ENCODE data around the gene IGF2R.
A peak's percentile ranks its signal among the peaks of the same experiment; 100 is the strongest.
"Not testable (repeated sequence)": the region's sequence is repeated elsewhere in the genome, so short reads cannot be mapped to it uniquely, and the experiment has no call there.

IGF2R gene

DNA sequence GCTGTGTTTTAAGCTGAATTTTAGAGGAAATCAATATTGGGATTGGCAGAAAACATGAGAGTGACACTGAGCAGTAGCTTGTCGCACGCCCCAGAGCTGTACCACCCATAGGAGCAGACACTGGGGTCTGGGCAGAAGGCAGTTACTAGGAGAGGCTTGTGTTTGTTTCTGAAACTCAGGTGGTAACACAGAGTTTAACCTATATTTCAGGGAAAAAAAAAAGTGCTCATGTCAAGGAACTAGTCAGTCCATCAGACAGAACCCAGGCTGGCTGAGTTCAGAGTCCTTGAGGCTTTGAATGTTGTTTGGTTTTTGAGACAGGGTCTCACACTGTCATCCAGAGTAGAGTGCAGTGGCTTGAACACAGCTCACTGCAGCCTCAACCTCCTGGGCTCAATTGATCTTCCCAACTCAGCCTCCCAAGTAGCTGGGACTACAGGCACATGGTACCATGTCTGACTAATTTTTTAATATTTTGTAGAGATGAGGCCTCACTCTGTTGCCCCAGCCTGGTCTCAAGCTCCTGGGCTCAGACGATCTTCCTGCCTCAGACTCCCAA lies 159.3 kb downstream of the IGF2R start:
- no peak for DNase-seq

DNA sequence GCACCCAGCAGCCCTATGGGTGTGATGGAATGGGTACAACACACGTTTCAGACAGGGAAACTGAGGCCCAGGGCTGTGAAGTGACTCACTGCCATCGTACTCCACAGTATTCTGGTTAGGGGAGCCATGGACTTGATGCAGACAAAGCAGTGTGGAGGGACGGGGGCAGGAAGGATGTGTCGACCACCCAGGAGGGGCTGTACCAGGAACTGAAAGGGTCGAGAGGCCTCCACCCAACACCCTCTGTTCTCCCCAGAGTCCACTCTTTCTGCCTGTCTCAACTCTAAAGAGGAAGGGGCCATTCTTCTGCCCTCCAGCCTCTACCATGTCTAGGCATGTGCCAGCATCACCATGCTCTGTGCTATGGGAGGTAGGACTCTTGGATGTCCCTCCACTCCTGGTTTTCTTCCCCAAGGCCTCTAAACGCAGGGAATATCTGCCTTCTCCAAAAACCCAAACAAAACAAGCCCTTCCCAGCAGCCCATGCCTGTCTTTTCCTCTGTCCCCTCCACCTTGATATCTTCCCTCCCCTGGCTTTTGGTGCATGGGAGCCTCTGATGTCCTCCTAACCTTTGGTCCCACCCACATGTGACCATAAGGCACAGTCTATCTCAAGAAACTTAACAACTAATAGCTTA lies 160.1 kb downstream of the IGF2R start:
- DNase-seq = no peak

DNA sequence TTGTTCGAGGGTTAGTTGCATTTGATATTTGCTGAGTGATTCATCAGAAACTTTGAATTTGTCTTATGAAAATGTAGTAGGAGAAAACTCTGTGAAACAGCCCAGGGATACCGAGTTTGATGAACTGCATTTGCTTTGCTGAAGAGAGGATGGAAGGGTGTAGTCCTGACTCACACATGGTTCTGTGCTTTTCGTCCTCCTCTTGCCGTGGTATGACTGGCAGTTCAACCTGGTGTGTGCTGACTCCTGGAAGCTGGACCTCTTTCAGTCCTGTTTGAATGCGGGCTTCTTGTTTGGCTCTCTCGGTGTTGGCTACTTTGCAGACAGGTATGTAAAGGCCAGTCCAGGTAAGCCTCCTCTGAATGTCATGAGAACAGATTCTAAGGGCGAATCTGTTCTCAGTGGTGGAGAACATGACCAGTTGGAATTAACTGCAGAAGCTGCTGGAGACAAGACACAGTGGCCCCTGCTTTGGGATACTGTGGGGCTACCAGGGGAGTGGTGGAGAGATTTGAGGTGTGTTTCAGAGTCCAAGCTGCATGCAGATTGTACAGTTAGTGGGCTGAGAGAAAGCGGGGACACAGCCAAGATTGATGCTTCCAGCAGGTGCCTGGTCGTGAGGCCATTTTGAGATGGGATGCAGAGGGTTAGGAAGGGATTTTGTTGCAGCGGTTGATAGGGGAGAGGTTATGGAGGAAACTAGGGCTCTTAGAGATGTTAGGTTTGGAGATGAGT lies 161.2 kb downstream of the IGF2R start:
- DNase-seq = no peak

DNA sequence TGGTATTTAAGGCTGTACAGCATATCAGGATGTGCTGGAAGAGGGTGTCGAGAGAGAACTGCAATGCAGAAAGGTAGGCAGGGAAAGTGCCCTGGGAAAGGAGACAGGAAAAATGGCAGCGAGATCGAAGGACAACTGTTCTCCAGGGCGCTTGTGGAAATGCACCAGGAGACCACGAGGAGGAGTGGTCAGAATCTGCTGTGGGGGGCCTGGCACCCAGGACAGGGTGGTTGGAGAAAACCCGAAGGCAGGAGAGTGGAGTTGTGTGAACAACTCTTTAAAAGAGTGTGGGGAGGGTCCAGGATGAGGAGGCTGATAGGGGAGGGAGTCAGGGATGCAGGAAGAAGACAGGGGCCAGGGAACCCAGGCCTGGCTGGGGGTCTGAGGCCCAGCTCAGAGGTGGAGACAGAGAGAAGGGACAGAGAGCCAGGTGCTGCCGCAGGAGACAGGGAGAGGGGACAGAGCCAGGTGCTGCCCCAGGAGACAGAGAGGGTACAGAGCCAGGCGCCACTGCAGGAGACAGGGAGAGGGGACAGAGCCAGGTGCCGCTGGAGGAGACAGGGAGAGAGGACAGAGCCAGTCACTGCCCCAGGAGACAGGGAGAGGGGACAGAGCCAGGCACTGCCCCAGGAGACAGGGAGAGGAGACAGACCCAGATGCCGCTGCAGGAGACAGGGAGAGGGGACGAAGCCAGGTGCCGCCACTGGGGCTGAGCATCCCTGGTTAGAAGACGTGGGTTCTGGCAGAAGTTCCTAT lies 162.0 kb downstream of the IGF2R start:
- no peak for DNase-seq

DNA sequence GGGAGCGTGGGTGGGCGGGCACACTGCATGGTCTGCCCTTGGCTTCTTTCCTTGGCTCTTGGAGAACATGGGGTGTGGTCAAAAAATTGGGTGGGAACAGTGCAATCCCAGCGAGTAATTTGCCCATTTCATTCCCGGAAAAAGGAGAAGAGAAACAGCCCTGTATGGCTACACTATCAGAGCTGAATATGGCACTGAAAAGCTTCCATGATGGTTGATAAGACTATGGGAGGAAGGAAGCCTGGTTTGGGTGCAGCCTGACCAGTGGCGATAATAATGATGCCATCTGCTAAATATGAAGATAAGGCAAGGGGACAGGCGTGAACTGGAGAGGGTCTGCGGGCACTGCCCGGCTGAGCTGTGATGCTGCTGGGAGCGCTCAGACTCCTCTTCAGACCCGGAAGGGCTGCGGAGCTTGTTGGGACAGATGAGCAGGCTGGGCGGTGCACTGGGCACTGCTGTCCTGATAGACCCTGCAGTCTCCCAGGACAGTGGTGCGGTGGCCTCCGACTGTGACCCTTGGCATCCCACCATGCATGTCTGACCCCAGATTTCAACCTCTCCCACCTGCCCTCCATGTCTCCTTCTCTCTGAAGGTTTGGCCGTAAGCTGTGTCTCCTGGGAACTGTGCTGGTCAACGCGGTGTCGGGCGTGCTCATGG lies 162.9 kb downstream of the IGF2R start:
- DNase-seq = no peak

DNA sequence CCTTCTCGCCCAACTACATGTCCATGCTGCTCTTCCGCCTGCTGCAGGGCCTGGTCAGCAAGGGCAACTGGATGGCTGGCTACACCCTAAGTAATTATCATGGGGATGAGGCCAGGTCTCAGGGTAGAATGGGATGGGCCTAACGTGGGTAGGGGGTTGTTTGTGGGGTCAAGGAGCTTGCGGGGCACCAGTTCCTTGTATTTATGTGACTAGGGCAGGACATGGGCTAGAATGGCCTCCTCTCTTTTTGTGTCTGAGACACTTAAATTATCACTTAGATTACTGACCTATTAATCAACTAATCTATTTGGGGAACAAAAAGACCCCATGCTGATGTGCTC lies 163.4 kb downstream of the IGF2R start:
- DNase-seq = no peak

DNA sequence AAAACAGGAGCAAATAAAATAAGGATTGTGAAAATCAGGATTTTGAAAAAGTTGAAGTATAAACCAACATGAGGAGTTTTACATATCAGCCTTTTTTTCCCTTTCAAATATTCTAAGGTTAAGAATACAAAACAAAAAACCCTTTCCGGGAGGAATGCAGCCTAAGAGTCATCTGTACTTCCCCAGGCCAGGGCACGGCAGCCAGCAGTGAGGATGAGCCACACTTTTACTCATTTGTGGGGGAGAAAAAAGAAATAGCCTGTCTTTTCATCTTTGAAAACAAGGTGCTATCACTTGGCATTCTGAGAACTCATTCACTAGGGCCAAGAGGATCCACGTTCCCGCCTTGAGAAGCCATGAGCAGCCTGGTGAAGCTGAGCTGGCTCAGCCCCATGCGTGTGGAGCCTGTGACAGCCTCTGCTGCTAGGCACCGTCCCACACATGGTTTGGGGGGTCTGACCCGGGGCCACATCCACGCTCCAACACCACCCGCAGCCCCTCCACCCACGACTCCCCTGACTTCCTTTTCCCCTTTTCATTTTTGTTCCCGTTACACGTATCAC lies 164.0 kb downstream of the IGF2R start:
- DNase-seq = no peak

DNA sequence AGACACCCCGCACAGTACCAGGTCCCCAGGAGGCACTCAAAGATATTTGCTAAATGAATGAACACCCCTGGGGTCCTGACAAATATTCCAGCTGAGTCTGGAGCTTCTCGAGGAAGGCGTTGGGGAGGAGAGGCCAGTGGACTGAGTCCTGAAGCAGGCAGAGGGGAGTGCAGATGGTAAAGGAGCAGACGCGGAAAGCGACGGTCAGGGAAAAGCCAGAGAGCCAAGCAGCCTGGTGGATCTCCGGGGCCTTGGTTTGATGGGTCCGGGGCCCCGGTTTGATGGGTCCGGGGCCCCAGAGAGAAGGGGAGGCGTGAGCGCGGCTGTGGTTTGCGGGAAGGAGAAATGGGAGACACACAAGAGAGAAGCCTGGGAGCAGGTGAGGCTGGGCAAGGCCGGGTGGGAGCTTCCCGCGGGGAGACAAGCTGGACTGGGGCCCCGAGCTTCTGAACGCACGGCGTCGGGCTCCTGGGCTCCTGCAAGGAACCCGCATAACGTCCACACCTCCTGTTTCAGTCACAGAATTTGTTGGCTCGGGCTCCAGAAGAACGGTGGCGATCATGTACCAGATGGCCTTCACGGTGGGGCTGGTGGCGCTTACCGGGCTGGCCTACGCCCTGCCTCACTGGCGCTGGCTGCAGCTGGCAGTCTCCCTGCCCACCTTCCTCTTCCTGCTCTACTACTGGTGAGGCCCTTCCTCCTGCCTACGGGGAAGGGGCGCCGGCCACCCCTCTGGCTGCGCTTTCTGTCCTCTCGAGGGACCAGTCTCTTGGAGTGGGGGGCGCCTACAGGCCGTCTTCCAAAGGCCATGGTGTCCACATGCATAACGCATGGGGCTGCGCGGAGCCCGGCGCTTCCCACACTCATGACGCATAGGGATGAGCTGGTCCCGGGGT lies 164.8 kb downstream of the IGF2R start:
- no peak for DNase-seq

DNA sequence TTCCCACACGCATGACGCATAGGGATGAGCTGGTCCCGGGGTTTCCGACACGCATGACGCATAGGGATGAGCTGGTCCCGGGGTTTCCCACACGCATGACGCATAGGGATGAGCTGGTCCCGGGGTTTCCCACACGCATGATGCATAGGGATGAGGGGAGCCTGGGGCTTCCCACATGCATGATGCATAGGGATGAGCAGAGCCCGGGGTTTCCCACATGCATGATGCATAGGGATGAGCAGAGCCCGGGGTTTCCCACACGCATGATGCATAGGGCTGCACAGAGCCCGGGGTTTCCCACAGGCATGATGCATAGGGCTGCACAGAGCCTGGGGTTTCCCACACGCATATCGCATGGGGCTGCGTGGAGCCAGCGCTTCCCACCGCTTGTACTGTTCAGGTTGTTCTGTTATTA lies 165.5 kb downstream of the IGF2R start:
- DNase-seq = peak; percentile 35

DNA sequence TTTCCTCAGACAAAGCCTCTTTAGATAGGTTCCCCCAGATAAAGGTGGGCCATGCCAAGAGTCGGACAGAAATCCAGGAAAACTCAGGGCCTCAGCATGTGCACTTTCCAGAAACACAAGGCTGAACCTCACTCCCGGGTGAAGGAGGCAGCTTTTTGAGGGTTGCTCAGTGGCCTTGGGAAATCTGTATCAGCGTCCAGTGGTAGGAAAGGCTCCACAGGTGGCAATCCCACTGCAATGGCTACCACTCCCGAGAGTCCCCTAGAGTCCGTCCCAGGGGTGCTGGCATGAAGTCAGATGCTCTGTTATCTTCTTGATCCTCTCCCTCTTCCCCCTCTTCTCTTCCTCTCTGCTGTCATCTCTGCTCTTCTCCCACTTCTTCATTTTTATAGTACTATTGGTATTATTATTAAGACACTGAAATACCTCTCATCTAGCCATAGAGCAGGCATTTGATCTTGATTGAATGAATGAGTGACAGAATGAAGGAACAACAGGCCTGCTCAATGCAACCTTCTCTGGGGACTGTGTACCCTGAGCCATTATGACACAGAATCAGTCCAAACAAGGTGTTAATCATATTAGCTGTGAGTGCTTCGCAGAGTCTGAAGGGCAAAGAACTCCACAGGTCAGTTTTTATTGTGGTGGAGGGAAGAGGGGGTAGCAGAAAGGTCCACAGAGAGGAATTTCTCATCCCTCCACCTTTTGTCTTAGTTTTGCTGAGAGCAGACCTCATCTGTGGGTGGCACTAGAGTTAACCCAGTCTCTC lies 166.1 kb downstream of the IGF2R start:
- no peak for DNase-seq

DNA sequence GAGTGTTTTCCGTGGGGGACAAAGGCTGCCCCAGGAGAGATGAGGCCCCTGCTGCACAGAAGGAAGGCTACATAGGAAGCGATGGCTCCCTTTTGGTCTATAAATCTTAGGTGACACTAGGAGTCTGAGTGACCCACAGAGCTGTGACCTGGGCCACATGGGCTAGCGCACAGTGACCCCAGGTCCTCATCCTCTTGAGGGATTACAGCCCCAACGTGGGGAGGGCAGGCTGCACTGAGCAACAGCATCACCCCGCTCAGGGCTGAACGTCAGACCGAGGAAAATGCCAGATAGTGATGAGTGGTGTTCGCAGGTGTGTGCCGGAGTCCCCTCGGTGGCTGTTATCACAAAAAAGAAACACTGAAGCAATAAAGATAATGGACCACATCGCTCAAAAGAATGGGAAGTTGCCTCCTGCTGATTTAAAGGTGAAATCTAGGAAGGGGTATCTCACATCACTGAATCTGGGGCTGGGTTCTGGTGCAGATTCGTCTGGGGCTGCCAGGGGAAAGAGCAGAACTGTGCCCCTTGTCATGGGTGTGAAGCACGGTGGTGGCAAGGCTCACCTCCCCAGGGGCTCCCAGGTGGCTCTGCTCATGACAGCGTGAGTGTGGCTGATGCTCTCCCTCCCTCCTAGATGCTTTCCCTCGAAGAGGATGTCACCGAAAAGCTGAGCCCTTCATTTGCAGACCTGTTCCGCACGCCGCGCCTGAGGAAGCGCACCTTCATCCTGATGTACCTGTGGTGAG lies 167.2 kb downstream of the IGF2R start:
- no peak for DNase-seq

DNA sequence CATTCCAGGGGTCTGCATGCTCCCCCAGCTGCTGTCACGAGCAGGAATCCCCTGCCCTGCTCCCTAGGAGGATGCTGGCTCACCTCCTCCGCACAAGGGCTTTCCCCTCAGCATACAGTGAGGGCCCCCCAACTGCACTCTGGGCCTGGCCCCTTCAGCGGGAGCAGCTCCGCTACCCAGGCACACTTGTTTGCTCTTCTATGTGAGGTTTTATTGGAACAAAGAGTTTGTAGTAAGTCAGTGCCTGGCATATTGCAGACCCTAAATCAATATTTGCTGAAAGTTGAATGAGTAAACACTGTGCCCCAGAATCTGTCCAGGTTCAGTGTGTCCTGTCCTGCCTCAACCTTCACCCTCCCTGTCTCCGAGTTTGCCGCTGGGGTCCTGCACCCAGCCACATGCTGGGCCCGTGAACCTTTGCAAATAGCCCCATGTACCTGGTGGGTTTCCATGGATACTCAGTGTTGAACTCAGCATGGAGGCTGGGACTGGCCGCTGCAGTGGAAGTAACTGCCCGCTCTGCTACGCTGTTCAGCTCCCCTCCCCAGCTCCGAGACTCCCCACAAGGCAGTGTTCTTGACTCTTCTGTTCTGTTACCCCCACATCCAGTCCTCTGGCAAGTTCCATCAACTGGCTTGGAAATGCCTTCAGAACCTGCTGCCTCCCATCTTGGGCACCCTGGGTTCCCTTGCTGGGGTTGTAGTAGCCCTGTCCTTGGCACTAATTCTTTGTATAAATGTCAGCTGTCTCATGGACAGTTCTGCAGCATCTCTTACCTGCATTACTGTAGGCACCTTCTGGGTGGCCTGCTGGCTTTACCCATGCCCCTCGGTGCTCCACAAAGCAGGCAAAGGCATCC lies 168.5 kb downstream of the IGF2R start:
- no peak for DNase-seq

DNA sequence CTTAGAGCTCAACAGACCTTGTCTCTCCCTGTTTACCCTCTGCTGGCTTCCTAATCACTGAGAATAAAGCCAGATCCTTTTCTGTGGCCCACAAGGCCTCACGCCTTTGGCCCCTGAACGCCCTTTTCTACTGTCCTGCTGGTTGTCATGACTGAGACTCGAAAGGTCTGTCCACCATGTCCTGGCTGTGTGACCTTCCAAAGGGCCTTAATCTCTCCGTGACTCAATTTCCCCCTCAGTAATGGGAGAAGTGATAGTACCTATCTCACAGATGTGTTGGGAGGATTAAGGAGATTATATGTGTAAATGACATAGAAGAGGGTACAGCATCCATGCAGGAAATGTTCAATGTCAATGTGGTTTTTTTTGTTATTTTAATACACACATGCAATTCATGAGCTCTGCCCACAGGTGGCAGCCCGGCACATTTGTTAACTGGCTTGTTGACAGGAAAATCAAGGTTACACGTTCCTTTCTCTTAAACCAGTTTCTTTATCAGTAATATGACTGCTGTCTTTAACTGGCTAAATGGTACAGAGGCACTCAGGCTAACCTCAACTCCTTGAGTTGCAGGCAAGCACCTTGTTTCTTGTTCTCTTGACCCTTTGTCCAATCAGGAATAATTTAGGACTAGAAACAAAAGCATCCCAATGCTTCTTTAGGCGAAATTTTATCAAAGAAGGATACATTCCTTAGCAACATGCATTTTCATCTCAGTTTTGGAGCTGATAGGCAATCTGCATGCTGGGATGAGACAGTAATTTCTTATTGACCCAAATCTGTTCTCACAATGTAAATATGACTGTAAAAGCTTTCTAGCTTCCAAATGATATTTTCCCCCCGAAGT lies 169.3 kb downstream of the IGF2R start:
- peak; percentile 65 for DNase-seq

DNA sequence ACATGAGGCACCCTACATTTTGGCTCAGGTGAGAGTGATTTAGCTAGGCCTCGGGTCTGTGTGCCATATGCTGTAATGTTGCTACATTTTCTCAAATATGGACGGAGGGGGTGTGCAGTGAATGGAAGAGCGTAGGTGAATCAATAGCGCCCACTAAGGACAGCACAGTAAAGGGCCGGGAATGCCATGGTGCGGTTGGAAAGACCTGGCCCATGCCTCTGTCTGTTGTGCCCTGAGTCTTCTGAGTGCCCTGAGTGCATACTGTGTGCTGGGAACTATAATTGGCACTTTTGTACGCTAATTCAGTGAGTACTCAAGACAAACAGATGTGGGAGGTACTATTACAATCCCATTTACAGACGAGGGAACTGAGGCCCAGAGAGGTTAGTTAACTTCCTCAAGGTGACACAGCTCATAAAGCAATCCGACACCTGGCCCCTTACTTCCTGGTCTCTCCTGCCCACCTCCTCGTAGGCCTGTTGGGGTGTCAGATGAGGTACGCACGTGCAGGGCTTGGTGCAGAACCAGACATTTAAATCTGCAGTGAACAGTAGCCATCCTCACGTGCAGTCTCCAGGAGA lies 170.0 kb downstream of the IGF2R start:
- no peak for DNase-seq

DNA sequence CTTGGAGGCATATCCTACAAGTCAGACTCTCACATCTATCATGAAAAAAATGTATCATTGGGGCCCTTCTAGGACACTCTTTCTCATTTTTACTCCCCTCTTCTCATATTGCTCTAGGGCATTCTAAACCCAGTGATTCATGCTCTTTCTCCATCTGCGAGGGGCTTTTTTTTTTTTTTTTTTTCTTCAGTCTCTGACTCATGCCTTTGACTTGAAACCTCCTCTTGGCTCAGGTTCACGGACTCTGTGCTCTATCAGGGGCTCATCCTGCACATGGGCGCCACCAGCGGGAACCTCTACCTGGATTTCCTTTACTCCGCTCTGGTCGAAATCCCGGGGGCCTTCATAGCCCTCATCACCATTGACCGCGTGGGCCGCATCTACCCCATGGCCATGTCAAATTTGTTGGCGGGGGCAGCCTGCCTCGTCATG lies 170.6 kb downstream of the IGF2R start:
- no peak for DNase-seq

DNA sequence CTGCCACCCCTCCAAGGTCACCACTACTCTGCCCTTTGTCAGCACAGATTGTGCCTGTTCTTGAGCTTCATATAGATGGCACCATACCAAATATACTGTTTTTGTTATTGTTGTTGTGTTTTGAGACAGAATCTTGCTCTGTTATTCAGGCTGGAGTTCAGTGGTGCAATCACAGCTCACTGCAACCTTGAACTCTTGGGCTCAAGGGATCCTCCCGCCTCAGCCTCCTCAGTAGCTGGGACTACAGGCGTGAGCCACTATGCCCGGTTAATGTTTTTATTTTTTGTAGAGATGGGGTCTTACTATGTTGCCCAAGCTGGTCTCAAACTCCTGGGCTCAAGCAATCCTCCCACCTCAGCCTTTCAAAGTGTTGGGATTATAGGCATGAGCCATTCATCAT lies 171.6 kb downstream of the IGF2R start:
- DNase-seq = not testable (repeated sequence)

DNA sequence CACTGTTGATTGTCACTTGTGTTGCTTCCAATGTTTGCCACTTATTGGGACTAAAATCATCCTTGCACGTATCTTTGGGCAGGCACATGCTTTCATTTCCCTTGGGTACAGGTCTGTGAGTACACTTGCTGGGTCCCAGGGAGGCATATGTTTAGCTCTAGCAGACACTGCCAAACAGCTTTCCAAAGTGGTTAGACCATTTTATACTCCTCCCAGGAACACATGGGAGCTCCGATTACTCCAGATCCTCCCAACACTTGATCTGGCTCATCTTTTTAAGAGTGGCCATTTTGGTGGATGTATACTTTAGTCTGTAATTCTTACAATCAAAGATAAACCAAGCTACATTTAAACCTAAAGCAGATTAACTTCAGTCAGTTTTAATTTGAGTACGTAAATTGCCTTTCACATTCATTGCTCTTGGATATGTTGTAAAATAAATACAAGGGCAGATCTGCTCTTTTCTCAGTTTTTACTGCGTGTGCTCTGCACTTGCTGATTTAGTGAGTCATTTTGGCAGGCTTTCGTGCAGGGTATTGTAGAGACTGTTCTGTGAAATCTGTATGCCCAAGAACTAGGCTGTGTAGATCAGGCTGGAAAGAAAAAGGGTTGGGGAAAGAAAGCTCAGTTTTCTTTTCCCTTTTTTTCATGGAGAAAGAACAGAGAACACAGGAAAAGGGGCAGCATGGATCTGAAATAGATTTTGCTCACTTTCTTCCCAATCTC lies 172.3 kb downstream of the IGF2R start:
- no peak for DNase-seq

Data from activated naive CD4-positive, alpha-beta T cell treated with anti-CD3 and anti-CD28 coated beads, Interleukin-2, amount 50 U/mL, for 16 hours (primary cell).